ENCODE data around the gene KRT13. TPM values are rescaled to one million over a fixed set of nuclear protein-coding genes. Genes with fewer than 3 reads are reported as not detected.
A peak's percentile ranks its signal among the peaks of the same experiment; 100 is the strongest.

KRT13 gene
- total RNA-seq, 3 donors from 2014 or later, result 1.6 TPM; not detected in 2

DNA sequence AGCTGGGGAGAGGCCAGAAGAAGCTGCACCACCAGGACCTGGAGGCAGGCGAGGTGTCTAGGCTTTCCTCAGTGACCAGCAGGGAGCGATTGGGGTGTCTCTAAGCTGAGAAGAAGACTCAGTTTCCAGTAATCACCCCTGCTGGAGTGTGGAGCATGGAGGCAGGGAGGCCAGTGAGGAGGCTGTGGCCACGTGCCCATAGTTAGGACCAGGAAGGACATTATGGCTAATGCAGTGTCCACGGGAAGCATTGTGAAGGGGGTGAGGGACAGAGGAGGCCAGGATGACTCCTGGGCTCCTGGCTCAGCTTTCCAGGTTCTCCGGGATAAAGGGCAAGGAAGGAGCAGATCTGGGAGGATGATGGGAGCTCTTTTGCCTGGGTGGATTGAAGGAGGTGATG, 5.7 kb downstream of the KRT13 start:
- H3K4me3 ChIP-seq, result no peak overlapping the region
- no peaks in the 10 kb centered on the region for H3K36me3 ChIP-seq
- intact Hi-C loops (cut with DNase I; ENCODE audit: low total_unique reads), result no loop called here
- H3K27me3 ChIP-seq, result no peaks in the 10 kb centered on the region
- H3K4me1 ChIP-seq, result no peaks in the 10 kb centered on the region
- H3K9me3 ChIP-seq, result no peaks in the 10 kb centered on the region
- DNase-seq (ENCODE audit: low spot score in 2 of 2), result no peak
- TF ChIP-seq POLR2A (IDR thresholded peaks at IDR 0.05) (no peak), POLR2AphosphoS5 (IDR thresholded peaks at IDR 0.05) (no peak)
- TF ChIP-seq, protein P1, sequence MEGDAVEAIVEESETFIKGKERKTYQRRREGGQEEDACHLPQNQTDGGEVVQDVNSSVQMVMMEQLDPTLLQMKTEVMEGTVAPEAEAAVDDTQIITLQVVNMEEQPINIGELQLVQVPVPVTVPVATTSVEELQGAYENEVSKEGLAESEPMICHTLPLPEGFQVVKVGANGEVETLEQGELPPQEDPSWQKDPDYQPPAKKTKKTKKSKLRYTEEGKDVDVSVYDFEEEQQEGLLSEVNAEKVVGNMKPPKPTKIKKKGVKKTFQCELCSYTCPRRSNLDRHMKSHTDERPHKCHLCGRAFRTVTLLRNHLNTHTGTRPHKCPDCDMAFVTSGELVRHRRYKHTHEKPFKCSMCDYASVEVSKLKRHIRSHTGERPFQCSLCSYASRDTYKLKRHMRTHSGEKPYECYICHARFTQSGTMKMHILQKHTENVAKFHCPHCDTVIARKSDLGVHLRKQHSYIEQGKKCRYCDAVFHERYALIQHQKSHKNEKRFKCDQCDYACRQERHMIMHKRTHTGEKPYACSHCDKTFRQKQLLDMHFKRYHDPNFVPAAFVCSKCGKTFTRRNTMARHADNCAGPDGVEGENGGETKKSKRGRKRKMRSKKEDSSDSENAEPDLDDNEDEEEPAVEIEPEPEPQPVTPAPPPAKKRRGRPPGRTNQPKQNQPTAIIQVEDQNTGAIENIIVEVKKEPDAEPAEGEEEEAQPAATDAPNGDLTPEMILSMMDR (IDR thresholded peaks at IDR 0.05), result no peak
- H3K27ac ChIP-seq, result no peak overlapping the region

GRCh38 chr17:41498276-41498675, 7.1 kb downstream of the KRT13 start:
- DNase-seq (ENCODE audit: low spot score in 2 of 2), result no peak
- no peaks in the 10 kb centered on the region for H3K27me3 ChIP-seq
- H3K9me3 ChIP-seq, result no peaks in the 10 kb centered on the region
- no peak for TF ChIP-seq POLR2A (IDR thresholded peaks at IDR 0.05)
- no peaks in the 10 kb centered on the region for H3K4me1 ChIP-seq
- no peak overlapping the region for H3K27ac ChIP-seq
- H3K36me3 ChIP-seq, result no peaks in the 10 kb centered on the region
- intact Hi-C loops (cut with DNase I; ENCODE audit: low total_unique reads), result no loop called here
- no peak overlapping the region for H3K4me3 ChIP-seq

DNA sequence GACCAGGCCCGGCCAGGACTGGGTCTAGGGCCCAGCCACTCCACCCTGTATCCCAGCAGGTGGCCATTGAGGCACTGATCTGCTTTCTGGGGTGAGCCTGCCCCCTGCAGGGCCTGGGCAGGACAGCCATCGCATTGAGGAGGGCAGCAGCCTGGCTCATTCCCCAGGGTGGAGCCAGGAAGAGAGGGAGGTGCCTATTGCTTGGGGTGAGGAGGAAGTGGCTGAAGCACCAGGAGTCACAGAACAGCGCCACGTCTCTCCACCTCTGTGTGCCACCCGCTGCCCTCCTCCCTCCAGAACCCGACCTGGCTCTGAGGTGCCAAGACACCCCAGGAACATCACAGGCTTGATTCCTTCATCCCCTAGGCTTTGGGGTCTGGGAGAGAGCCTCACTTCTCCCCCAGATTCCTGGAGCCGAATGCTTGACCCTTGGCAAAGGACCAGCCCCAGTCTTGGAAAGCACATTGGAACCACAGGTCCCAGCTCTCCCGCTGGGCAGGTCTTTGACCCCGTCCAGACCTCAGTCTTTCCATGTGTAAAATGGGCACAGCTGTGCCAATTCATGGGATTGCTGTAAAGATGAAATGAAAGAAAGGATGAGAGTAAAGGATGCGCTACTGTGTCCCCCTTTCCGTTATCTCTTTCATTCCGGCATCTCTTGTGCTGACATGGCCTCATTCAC, 8.5 kb downstream of the KRT13 start:
- intact Hi-C loops (cut with DNase I; ENCODE audit: low total_unique reads), result no loop called here
- peak overlapping the region in 1 of 2 donors; percentile 74 for H3K27ac ChIP-seq
- H3K36me3 ChIP-seq, result no peaks in the 10 kb centered on the region
- H3K4me3 ChIP-seq, result no peak overlapping the region
- no peaks in the 10 kb centered on the region for H3K4me1 ChIP-seq
- H3K9me3 ChIP-seq, result no peaks in the 10 kb centered on the region
- H3K27me3 ChIP-seq, result no peaks in the 10 kb centered on the region
- TF ChIP-seq, protein P1 (IDR thresholded peaks at IDR 0.05), result peak; percentile 36 to 86 (median 74)
- TF ChIP-seq POLR2A (IDR thresholded peaks at IDR 0.05), result no peak
- DNase-seq (ENCODE audit: low spot score in 2 of 2), result peak; percentile 76 to 86

DNA sequence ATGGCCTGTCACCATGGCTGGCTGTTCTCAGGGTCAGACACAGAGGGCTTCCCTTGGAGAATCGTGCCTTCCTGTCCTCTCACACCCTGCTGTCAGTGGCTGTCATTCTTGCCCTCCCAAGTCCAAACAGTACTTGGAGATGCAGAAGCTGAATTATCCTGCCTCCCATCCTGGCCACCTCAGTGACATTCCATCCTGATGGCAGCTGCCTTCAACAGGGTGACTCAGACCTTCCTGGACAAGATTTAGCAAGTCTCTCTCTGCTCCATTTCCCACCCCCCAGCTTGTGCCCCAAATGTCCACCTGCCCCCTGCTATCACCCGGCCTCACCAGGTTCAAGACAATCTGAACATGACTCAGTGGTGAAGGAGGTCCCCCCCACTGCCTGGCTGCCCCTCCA, 10.9 kb downstream of the KRT13 start:
- Histone ChIP-seq H3K27me3 (no peaks in the 10 kb centered on the region), H3K4me1 (no peaks in the 10 kb centered on the region), H3K9me3 (no peaks in the 10 kb centered on the region), H3K27ac (peak overlapping the region in 1 of 2 donors; percentile 7), H3K36me3 (no peaks in the 10 kb centered on the region), H3K4me3 (no peak overlapping the region)
- intact Hi-C loops (cut with DNase I; ENCODE audit: low total_unique reads), result no loop called here
- no peak for TF ChIP-seq POLR2A (IDR thresholded peaks at IDR 0.05)
- TF ChIP-seq POLR2AphosphoS5 (IDR thresholded peaks at IDR 0.05), result no peak
- TF ChIP-seq, protein P1 (IDR thresholded peaks at IDR 0.05), result no peak
- DNase-seq (ENCODE audit: low spot score in 2 of 2), result no peak

DNA sequence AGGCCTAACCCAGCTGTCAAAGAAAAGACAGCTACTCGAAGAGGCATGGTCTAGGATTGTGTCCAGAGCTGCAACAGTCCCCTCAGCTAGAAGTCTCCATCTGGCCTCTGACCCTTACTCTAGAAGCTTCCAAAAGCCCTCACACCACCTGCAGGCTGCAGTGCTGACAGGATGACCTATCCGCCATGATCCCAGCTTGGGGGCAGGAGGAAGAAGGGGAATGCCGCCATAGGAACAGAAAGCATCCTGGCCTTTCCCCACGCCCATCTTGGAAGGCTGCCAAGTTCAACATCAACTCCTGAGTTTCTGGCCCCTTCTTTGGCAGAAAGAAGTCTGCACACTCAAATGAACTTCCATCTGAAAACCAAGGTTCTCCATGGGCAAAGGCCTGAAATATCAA, 12.6 kb downstream of the KRT13 start:
- DNase-seq (ENCODE audit: low spot score in 2 of 2), result no peak
- Histone ChIP-seq H3K4me1 (no peaks in the 10 kb centered on the region), H3K4me3 (no peak overlapping the region), H3K36me3 (no peaks in the 10 kb centered on the region), H3K27me3 (no peaks in the 10 kb centered on the region), H3K27ac (peak overlapping the region; percentile 10 to 31), H3K9me3 (no peaks in the 10 kb centered on the region)
- TF ChIP-seq, protein P1 (IDR thresholded peaks at IDR 0.05), result no peak
- TF ChIP-seq POLR2AphosphoS5 (IDR thresholded peaks at IDR 0.05) (no peak), POLR2A (IDR thresholded peaks at IDR 0.05) (no peak)
- intact Hi-C loops (cut with DNase I; ENCODE audit: low total_unique reads), result no loop called here

Measured in breast epithelium (tissue), 4 donors.